Calu3 (cell line): ENCODE results near the gene PCDHGA6. TPM values are rescaled to one million over a fixed set of nuclear protein-coding genes. Genes with fewer than 3 reads are reported as not detected.
"Not testable (repeated sequence)": the region's sequence is repeated elsewhere in the genome, so short reads cannot be mapped to it uniquely, and the experiment has no call there.

Source experiments
- BruUV-seq: library from RNA; stranded (reverse); fragments of 400-500 nt; replicated peaks from 2 replicates; lab custom pipeline; 2021; lab: Mats Ljungman, UMichigan
- CTCF ChIA-PET: fragments of 300-600 bp; sonication (Branson Sonifier 250); formaldehyde crosslinking; loops from one replicate; lab custom pipeline; 2022; ENCODE audit warnings: antibody characterized with exemption; lab: Charles Lee
- DNase-seq: peaks from one replicate; pipeline ENCODE4 v3.0.0; 2022
- H3K27ac Mint-ChIP-seq: one replicate; pipeline ENCODE4 v1.8.0; 2022; ENCODE audit warnings: mixed read lengths; ENCODE audit not compliant: unreplicated experiment
- H3K27me3 Mint-ChIP-seq: one replicate; pipeline ENCODE4 v1.8.0; 2022; ENCODE audit warnings: mixed read lengths; ENCODE audit not compliant: unreplicated experiment
- H3K36me3 Mint-ChIP-seq: one replicate; pipeline ENCODE4 v1.8.0; 2022; ENCODE audit warnings: mild to moderate bottlenecking, moderate library complexity, mixed read lengths; ENCODE audit not compliant: insufficient read depth, unreplicated experiment
- H3K4me1 Mint-ChIP-seq: one replicate; pipeline ENCODE4 v1.8.0; 2022; ENCODE audit warnings: mild to moderate bottlenecking, low read depth, mixed read lengths; ENCODE audit not compliant: unreplicated experiment
- H3K4me3 Mint-ChIP-seq: one replicate; pipeline ENCODE4 v1.8.0; 2022; ENCODE audit warnings: mild to moderate bottlenecking, low read depth, moderate library complexity, mixed read lengths; ENCODE audit not compliant: unreplicated experiment
- H3K9me3 Mint-ChIP-seq: one replicate; pipeline ENCODE4 v1.8.0; 2022; ENCODE audit warnings: low read depth, mixed read lengths; ENCODE audit not compliant: unreplicated experiment
- intact Hi-C: fragments of 100-400 bp; cut with micrococcal nuclease; formaldehyde crosslinking; loops from one replicate; pipeline ENCODE4 v1.10.0; 2022; ENCODE audit not compliant: unreplicated experiment
- total RNA-seq: library from RNA; stranded (reverse); gene quantifications from 2 replicates; pipeline ENCODE4 v1.2.3, GENCODE V29; 2022
- TF ChIP-seq, protein P1 (sequence below): fragments of 200-600 bp; IDR thresholded peaks from one replicate; pipeline ENCODE4 v1.8.0; 2022; ENCODE audit warnings: antibody characterized with exemption; ENCODE audit not compliant: unreplicated experiment

Gene PCDHGA6
- total RNA-seq, 1 experiment from 2014 or later = 0.80 TPM

DNA sequence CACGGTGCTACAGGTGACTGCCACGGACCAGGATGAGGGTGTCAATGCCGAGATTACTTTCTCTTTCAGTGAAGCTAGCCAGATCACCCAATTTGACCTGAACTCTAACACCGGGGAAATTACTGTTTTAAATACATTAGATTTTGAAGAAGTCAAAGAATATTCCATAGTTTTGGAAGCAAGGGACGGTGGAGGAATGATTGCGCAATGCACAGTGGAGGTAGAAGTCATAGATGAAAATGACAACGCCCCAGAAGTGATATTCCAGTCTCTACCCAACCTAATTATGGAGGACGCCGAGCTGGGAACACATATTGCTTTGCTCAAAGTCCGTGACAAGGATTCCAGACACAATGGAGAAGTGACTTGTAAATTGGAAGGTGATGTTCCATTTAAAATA, 15.0 kb downstream of the PCDHGA6 start:
- BruUV-seq = no TSS peak
- Mint-ChIP-seq H3K4me1 (no peaks in the 10 kb centered on the region), H3K36me3 (peaks cover 9% of the 10 kb centered on the region), H3K27me3 (no peaks in the 10 kb centered on the region), H3K4me3 (no peak overlapping the region), H3K9me3 (peaks cover 13% of the 10 kb centered on the region), H3K27ac (no peak overlapping the region)
- DNase-seq = no peak
- CTCF ChIA-PET = no interaction called here
- intact Hi-C loops = no loop called here
- TF ChIP-seq, protein P1, sequence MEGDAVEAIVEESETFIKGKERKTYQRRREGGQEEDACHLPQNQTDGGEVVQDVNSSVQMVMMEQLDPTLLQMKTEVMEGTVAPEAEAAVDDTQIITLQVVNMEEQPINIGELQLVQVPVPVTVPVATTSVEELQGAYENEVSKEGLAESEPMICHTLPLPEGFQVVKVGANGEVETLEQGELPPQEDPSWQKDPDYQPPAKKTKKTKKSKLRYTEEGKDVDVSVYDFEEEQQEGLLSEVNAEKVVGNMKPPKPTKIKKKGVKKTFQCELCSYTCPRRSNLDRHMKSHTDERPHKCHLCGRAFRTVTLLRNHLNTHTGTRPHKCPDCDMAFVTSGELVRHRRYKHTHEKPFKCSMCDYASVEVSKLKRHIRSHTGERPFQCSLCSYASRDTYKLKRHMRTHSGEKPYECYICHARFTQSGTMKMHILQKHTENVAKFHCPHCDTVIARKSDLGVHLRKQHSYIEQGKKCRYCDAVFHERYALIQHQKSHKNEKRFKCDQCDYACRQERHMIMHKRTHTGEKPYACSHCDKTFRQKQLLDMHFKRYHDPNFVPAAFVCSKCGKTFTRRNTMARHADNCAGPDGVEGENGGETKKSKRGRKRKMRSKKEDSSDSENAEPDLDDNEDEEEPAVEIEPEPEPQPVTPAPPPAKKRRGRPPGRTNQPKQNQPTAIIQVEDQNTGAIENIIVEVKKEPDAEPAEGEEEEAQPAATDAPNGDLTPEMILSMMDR = no peak

DNA sequence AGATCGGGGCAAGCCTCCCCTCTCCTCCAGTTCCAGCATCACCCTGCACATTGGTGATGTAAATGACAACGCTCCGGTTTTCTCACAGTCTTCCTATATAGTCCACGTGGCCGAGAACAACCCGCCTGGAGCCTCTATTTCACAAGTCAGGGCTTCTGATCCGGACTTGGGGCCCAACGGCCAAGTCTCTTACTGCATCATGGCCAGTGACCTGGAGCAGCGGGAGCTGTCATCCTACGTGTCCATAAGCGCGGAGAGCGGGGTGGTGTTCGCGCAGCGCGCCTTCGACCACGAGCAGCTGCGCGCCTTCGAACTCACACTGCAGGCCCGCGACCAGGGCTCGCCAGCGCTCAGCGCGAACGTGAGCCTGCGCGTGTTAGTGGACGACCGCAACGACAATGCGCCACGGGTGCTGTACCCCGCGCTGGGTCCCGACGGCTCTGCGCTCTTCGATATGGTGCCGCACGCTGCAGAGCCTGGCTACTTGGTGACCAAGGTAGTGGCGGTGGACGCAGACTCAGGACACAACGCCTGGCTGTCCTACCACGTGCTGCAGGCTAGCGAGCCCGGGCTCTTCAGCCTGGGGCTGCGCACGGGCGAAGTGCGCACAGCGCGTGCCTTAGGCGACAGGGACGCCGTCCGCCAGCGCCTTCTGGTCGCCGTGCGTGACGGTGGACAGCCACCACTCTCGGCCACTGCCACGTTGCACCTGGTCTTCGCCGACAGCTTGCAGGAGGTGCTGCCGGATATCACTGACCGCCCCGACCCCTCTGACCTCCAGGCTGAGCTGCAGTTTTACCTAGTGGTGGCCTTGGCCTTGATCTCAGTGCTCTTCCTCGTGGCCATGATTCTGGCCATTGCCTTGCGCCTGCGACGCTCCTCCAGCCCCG, 15.7 kb downstream of the PCDHGA6 start:
- H3K4me1 Mint-ChIP-seq = no peaks in the 10 kb centered on the region

DNA sequence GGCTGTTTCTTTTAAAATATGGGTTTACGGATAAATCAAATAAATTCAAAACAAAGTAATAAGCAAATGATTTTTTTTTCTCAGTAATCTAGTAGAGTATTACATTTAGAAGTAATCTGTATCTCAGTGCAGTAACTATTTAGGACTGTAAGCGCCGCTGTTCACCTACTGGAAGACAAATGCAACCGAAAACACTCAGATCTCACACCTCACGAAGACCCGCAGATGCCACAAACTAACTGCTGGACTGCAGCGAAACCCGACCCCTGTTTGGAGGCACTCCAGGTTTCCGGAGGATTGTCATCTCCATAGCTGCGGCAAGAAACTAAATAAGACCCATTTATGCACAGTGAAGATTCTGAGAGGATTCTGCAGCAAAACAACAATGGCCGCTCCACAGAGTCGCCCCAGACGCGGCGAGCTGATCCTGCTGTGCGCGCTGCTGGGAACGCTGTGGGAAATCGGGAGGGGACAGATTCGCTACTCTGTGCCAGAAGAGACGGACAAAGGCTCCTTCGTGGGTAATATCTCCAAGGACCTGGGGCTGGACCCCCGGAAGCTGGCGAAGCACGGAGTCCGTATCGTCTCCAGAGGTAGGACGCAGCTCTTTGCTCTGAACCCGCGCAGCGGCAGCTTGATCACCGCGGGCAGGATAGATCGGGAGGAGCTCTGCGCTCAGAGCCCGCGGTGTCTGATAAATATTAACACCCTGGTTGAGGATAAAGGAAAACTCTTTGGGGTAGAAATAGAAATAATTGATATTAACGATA, 18.9 kb downstream of the PCDHGA6 start, which contains the start of gene PCDHGA8:
Gene PCDHGA8 (plus strand): TSS at position 205 of the 770 bp plus-strand sequence. CDS start 181 bp downstream, at position 386.
- peaks cover 20% of the 10 kb centered on the region for H3K9me3 Mint-ChIP-seq
- CTCF ChIA-PET = no interaction called here
- TF ChIP-seq, protein P1 = no peak
- H3K27ac Mint-ChIP-seq = no peak within 1 kb of the TSS
- no peaks in the 10 kb centered on the region for H3K4me1 Mint-ChIP-seq
- intact Hi-C loops = no loop called here
- DNase-seq = no peak
- no TSS peak for BruUV-seq
- H3K4me3 Mint-ChIP-seq = no peak within 1 kb of the TSS
- H3K36me3 Mint-ChIP-seq = peaks cover 9% of the 10 kb centered on the region
- no peaks in the 10 kb centered on the region for H3K27me3 Mint-ChIP-seq

More for the DNA sequence above, 15.7 kb downstream of the PCDHGA6 start:
- DNase-seq = no peak
- no peak overlapping the region for H3K27ac Mint-ChIP-seq
- H3K9me3 Mint-ChIP-seq = peaks cover 17% of the 10 kb centered on the region
- intact Hi-C loops = no loop called here
- H3K36me3 Mint-ChIP-seq = peaks cover 9% of the 10 kb centered on the region
- TF ChIP-seq, protein P1 = no peak
- no peaks in the 10 kb centered on the region for H3K27me3 Mint-ChIP-seq
- BruUV-seq = no TSS peak
- CTCF ChIA-PET = no interaction called here
- no peak overlapping the region for H3K4me3 Mint-ChIP-seq

DNA sequence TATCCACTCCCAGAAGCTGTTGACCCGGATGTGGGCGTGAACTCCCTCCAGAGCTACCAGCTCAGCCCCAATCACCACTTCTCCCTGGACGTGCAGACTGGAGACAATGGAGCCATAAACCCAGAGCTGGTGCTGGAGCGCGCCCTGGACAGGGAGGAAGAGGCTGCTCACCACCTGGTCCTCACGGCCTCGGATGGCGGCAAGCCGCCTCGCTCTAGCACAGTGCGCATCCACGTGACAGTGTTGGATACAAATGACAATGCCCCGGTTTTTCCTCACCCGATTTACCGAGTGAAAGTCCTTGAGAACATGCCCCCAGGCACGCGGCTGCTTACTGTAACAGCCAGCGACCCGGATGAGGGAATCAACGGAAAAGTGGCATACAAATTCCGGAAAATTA, 19.6 kb downstream of the PCDHGA6 start:
- TF ChIP-seq, protein P1 = no peak
- peaks cover 9% of the 10 kb centered on the region for H3K36me3 Mint-ChIP-seq
- CTCF ChIA-PET = no interaction called here
- no peak for DNase-seq
- H3K4me3 Mint-ChIP-seq = no peak overlapping the region
- H3K9me3 Mint-ChIP-seq = peaks cover 20% of the 10 kb centered on the region
- intact Hi-C loops = no loop called here
- no peaks in the 10 kb centered on the region for H3K27me3 Mint-ChIP-seq
- no TSS peak for BruUV-seq
- no peak overlapping the region for H3K27ac Mint-ChIP-seq
- H3K4me1 Mint-ChIP-seq = no peaks in the 10 kb centered on the region

DNA sequence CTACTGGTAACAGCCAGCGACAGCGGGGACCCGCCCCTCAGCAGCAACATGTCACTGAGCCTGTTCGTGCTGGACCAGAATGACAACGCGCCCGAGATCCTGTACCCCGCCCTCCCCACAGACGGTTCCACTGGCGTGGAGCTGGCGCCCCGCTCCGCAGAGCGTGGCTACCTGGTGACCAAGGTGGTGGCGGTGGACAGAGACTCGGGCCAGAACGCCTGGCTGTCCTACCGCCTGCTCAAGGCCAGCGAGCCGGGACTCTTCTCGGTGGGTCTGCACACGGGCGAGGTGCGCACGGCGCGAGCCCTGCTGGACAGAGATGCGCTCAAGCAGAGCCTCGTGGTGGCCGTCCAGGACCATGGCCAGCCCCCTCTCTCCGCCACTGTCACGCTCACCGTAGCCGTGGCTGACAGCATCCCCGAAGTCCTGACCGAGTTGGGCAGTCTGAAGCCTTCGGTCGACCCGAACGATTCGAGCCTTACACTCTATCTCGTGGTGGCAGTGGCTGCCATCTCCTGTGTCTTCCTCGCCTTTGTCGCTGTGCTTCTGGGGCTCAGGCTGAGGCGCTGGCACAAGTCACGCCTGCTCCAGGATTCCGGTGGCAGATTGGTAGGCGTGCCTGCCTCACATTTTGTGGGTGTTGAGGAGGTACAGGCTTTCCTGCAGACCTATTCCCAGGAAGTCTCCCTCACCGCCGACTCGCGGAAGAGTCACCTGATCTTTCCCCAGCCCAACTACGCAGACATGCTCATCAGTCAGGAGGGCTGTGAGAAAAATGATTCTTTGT, 20.9 kb downstream of the PCDHGA6 start:
- CTCF ChIA-PET, DNase-seq: not testable (repeated sequence)

More for the DNA sequence above, 20.9 kb downstream of the PCDHGA6 start:
- intact Hi-C loops, H3K4me1 Mint-ChIP-seq, H3K27me3 Mint-ChIP-seq, H3K27ac Mint-ChIP-seq, BruUV-seq, H3K4me3 Mint-ChIP-seq: not testable (repeated sequence)
- H3K9me3 Mint-ChIP-seq = peaks cover 13% of the 10 kb centered on the region
- H3K36me3 Mint-ChIP-seq = peaks cover 13% of the 10 kb centered on the region
